ENCODE measurements around the gene RFXANK.
A peak's percentile ranks its signal among the peaks of the same experiment; 100 is the strongest.
"Not testable (repeated sequence)": the region's sequence is repeated elsewhere in the genome, so short reads cannot be mapped to it uniquely, and the experiment has no call there.

RFXANK gene

GRCh38 chr19:19205416-19206410, 13.7 kb downstream of the RFXANK start:
- DNase-seq (ENCODE audit: low read depth in 2 of 2, low spot score in 1 of 2) = no peak

GRCh38 chr19:19206938-19207337, 14.9 kb downstream of the RFXANK start:
- no peak for DNase-seq (ENCODE audit: low read depth in 2 of 2, low spot score in 1 of 2)

GRCh38 chr19:19207637-19208572, 15.8 kb downstream of the RFXANK start:
- DNase-seq (ENCODE audit: low read depth in 2 of 2, low spot score in 1 of 2) = no peak

GRCh38 chr19:19209372-19209771, 17.3 kb downstream of the RFXANK start:
- no peak for DNase-seq (ENCODE audit: low read depth in 2 of 2, low spot score in 1 of 2)

GRCh38 chr19:19211499-19212420, 19.7 kb downstream of the RFXANK start, which contains the start of gene NCAN:
TSS of gene NCAN (plus strand) at chr19:19211958. CDS start at chr19:19216954, 4,996 bp downstream.
- no peak for DNase-seq (ENCODE audit: low read depth in 2 of 2, low spot score in 1 of 2)

GRCh38 chr19:19212916-19213315, 20.9 kb downstream of the RFXANK start:
- DNase-seq (ENCODE audit: low read depth in 2 of 2, low spot score in 1 of 2) = no peak

GRCh38 chr19:19213426-19214158, 21.5 kb downstream of the RFXANK start:
- no peak for DNase-seq (ENCODE audit: low read depth in 2 of 2, low spot score in 1 of 2)

- no peak for DNase-seq (ENCODE audit: low read depth in 2 of 2, low spot score in 1 of 2)
Measured at GRCh38 chr19:19214159-19214490, 22.1 kb downstream of the RFXANK start.

- no peak for DNase-seq (ENCODE audit: low read depth in 2 of 2, low spot score in 1 of 2)
Measured at GRCh38 chr19:19214892-19215291, 22.8 kb downstream of the RFXANK start.

GRCh38 chr19:19215792-19216191, 23.7 kb downstream of the RFXANK start:
- no peak for DNase-seq (ENCODE audit: low read depth in 2 of 2, low spot score in 1 of 2)

- no peak for DNase-seq (ENCODE audit: low read depth in 2 of 2, low spot score in 1 of 2)
Measured at GRCh38 chr19:19217099-19217498, 25.0 kb downstream of the RFXANK start.

GRCh38 chr19:19218911-19219310, 26.9 kb downstream of the RFXANK start:
- DNase-seq (ENCODE audit: low read depth in 2 of 2, low spot score in 1 of 2) = no peak

GRCh38 chr19:19221000-19221399, 28.9 kb downstream of the RFXANK start:
- not testable (repeated sequence) for DNase-seq (ENCODE audit: low read depth in 2 of 2, low spot score in 1 of 2)

- DNase-seq (ENCODE audit: low read depth in 2 of 2, low spot score in 1 of 2) = no peak
Measured at GRCh38 chr19:19223060-19223459, 31.0 kb downstream of the RFXANK start.

GRCh38 chr19:19223636-19224035, 31.6 kb downstream of the RFXANK start:
- DNase-seq (ENCODE audit: low read depth in 2 of 2, low spot score in 1 of 2) = no peak

- no peak for DNase-seq (ENCODE audit: low read depth in 2 of 2, low spot score in 1 of 2)
Measured at GRCh38 chr19:19224150-19224851, 32.2 kb downstream of the RFXANK start.

- peak; percentile 33 to 50 for DNase-seq (ENCODE audit: low read depth in 2 of 2, low spot score in 1 of 2)
Measured at GRCh38 chr19:19224852-19225494, 32.9 kb downstream of the RFXANK start.

- DNase-seq (ENCODE audit: low read depth in 2 of 2, low spot score in 1 of 2) = no peak
Measured at GRCh38 chr19:19226204-19226603, 34.1 kb downstream of the RFXANK start.

GRCh38 chr19:19226663-19227062, 34.6 kb downstream of the RFXANK start:
- DNase-seq (ENCODE audit: low read depth in 2 of 2, low spot score in 1 of 2) = no peak

Data from stimulated activated CD8-positive, alpha-beta memory T cell treated with anti-CD3 and anti-CD28 coated beads, Interleukin-4, amount 100 ng/mL, for 4 hours (primary cell).